Endodermal cell (in vitro differentiated cells): ENCODE measurements around the gene ASGR2. TPM values are rescaled to one million over a fixed set of nuclear protein-coding genes. Genes with fewer than 3 reads are reported as not detected.

Experiments
- DNase-seq: peaks from one replicate; pipeline ENCODE4 v3.0.0-alpha.2; 2017
- H3K27ac ChIP-seq: 2 replicates; pipeline ENCODE4 v1.5.1; 2013; ENCODE audit warnings: mild to moderate bottlenecking, low read depth, low read length, moderate library complexity
- H3K27me3 ChIP-seq: 2 replicates; pipeline ENCODE4 v1.6.1; 2013; ENCODE audit warnings: mild to moderate bottlenecking, low read length, moderate library complexity; ENCODE audit not compliant: insufficient read depth, control insufficient read depth, poor library complexity, severe bottlenecking
- H3K36me3 ChIP-seq: 2 replicates; pipeline ENCODE4 v1.7.0; 2013; ENCODE audit warnings: mild to moderate bottlenecking, low read length, moderate library complexity; ENCODE audit not compliant: control insufficient read depth, insufficient read depth
- H3K4me1 ChIP-seq: one replicate; pipeline ENCODE4 v1.7.0; 2013; ENCODE audit warnings: low read length; ENCODE audit not compliant: control insufficient read depth, insufficient read depth
- H3K4me3 ChIP-seq: 2 replicates; pipeline ENCODE4 v1.5.1; 2013; ENCODE audit warnings: mild to moderate bottlenecking, low read length, moderate library complexity
- H3K9ac ChIP-seq: 2 replicates; pipeline ENCODE4 v1.6.1; 2013; ENCODE audit warnings: mild to moderate bottlenecking, low read length, moderate library complexity; ENCODE audit not compliant: poor library complexity, severe bottlenecking; ENCODE audit errors: extremely low read depth
- H3K9me3 ChIP-seq: 2 replicates; pipeline ENCODE4 v1.6.1; 2013; ENCODE audit warnings: mild to moderate bottlenecking, low read length, moderate library complexity; ENCODE audit not compliant: control insufficient read depth
- H3K27ac Mint-ChIP-seq: 2 replicates; pipeline ENCODE4 v1.8.0; 2020; ENCODE audit warnings: mixed read lengths
- H3K27me3 Mint-ChIP-seq: 2 replicates; pipeline ENCODE4 v1.8.0; 2021; ENCODE audit warnings: mild to moderate bottlenecking, mixed read lengths; ENCODE audit not compliant: insufficient read depth
- H3K36me3 Mint-ChIP-seq: 2 replicates; pipeline ENCODE4 v1.8.0; 2020; ENCODE audit warnings: low read depth, mixed read lengths
- H3K4me1 Mint-ChIP-seq: 2 replicates; pipeline ENCODE4 v1.8.0; 2020; ENCODE audit warnings: mixed read lengths
- H3K4me3 Mint-ChIP-seq: 2 replicates; pipeline ENCODE4 v1.8.0; 2020; ENCODE audit warnings: mild to moderate bottlenecking, moderate library complexity, mixed read lengths
- H3K9me3 Mint-ChIP-seq: 2 replicates; pipeline ENCODE4 v1.8.0; 2020; ENCODE audit warnings: mild to moderate bottlenecking, mixed read lengths
- CTCF ChIP-seq: fragments of 200-600 bp; sonication (generic); conservative IDR thresholded peaks from 2 replicates; pipeline ENCODE4 v1.5.0; 2021; ENCODE audit warnings: antibody characterized with exemption, mild to moderate bottlenecking
- WGBS, 2 experiments: methylation state at CpG; one replicate each; pipeline versions ENCODE4 v1.1.5 to v1.1.7; 2013; ENCODE audit warnings: missing lambda C conversion rate in 2 of 2, mixed read lengths in 1 of 2; ENCODE audit not compliant: insufficient coverage in 1 of 2, insufficient read length in 1 of 2; 5-methylcytosine and 5-hydroxymethylcytosine counted together
- total RNA-seq, 2 donors: library from RNA; stranded (reverse); fragmentation: NEBNext Ultra II Directional in 1 of 2; extraction: Animal tissue kit (Norgen Biotek cat#: 25700) in 1 of 2; gene quantifications; 2 replicates in 1 of 2; 3 replicates in 1 of 2; pipeline ENCODE4 v1.2.1, GENCODE V29; 2021

The ASGR2 gene
- total RNA-seq, 2 donors from 2014 or later = 0.44 TPM; not detected in 1

DNA sequence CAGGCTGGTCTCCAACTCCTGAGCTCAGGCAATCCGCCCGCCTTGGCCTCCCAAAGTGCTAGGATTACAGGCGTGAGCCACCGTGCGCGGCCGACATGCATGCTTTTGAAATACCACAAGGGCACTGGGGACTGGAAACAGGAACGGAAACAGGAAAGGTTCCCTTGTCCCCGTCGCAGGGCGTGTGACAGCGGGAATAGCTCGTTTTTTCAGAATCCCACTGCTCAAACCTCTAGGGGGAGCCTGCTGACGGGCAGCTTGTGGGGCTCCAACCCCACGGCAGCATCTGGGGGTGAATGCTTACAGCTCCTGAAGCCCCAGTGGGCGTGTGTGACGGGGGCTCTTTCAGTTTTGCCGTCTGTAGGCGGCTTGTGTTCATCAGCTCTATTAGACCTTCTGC, 18.8 kb upstream of the ASGR2 start:
- H3K9ac ChIP-seq = peak overlapping the region; percentile 70
- H3K27me3 ChIP-seq = no peaks in the 10 kb centered on the region
- no peaks in the 10 kb centered on the region for H3K36me3 Mint-ChIP-seq
- H3K9me3 Mint-ChIP-seq = no peaks in the 10 kb centered on the region
- no peaks in the 10 kb centered on the region for H3K9me3 ChIP-seq
- peaks cover 27% of the 10 kb centered on the region for H3K4me1 Mint-ChIP-seq
- H3K4me3 ChIP-seq = no peak overlapping the region
- H3K36me3 ChIP-seq = no peaks in the 10 kb centered on the region
- peak; percentile 91 for DNase-seq
- H3K27ac ChIP-seq = no peak overlapping the region
- H3K27ac Mint-ChIP-seq = peak overlapping the region; percentile 91
- whole genome bisulfite sequencing, 2 experiments = 42 to 45% methylated on average over 7 to 19 of the region's 19 CpGs
- H3K4me3 Mint-ChIP-seq = peak overlapping the region; percentile 41
- H3K4me1 ChIP-seq = no peaks in the 10 kb centered on the region
- peak; percentile 70 for TF ChIP-seq CTCF
- H3K27me3 Mint-ChIP-seq = peaks cover 13% of the 10 kb centered on the region

GRCh38 chr17:7132511-7133094, 18.0 kb upstream of the ASGR2 start:
- H3K4me3 Mint-ChIP-seq = peak overlapping the region; percentile 38
- WGBS, 2 experiments = 0 to 3% methylated on average over 1 to 7 of the region's 7 CpGs
- Histone ChIP-seq H3K4me1 (no peaks in the 10 kb centered on the region), H3K27me3 (no peaks in the 10 kb centered on the region), H3K9me3 (no peaks in the 10 kb centered on the region), H3K4me3 (peak overlapping the region; percentile 30), H3K27ac (peak overlapping the region; percentile 86), H3K36me3 (no peaks in the 10 kb centered on the region), H3K9ac (peak overlapping the region; percentile 70)
- H3K4me1 Mint-ChIP-seq = peaks cover 27% of the 10 kb centered on the region
- H3K27me3 Mint-ChIP-seq = peaks cover 13% of the 10 kb centered on the region
- TF ChIP-seq CTCF = no peak
- peak overlapping the region; percentile 98 for H3K27ac Mint-ChIP-seq
- peak; percentile 96 for DNase-seq
- no peaks in the 10 kb centered on the region for H3K36me3 Mint-ChIP-seq
- H3K9me3 Mint-ChIP-seq = no peaks in the 10 kb centered on the region

GRCh38 chr17:7131423-7131791, 16.8 kb upstream of the ASGR2 start:
- WGBS, 2 experiments = 79 to 92% methylated on average over 5 of the region's 5 CpGs
- no peak overlapping the region for H3K9ac ChIP-seq
- no peaks in the 10 kb centered on the region for H3K27me3 ChIP-seq
- Mint-ChIP-seq H3K27ac (peak overlapping the region; percentile 31), H3K9me3 (no peaks in the 10 kb centered on the region), H3K36me3 (no peaks in the 10 kb centered on the region), H3K4me3 (no peak overlapping the region), H3K4me1 (peaks cover 27% of the 10 kb centered on the region), H3K27me3 (peaks cover 6% of the 10 kb centered on the region)
- no peak for DNase-seq
- H3K9me3 ChIP-seq = no peaks in the 10 kb centered on the region
- H3K4me1 ChIP-seq = no peaks in the 10 kb centered on the region
- TF ChIP-seq CTCF = no peak
- no peak overlapping the region for H3K4me3 ChIP-seq
- H3K27ac ChIP-seq = no peak overlapping the region
- no peaks in the 10 kb centered on the region for H3K36me3 ChIP-seq
